ENCODE measurements around the gene DCP1B.

DCP1B gene

DNA sequence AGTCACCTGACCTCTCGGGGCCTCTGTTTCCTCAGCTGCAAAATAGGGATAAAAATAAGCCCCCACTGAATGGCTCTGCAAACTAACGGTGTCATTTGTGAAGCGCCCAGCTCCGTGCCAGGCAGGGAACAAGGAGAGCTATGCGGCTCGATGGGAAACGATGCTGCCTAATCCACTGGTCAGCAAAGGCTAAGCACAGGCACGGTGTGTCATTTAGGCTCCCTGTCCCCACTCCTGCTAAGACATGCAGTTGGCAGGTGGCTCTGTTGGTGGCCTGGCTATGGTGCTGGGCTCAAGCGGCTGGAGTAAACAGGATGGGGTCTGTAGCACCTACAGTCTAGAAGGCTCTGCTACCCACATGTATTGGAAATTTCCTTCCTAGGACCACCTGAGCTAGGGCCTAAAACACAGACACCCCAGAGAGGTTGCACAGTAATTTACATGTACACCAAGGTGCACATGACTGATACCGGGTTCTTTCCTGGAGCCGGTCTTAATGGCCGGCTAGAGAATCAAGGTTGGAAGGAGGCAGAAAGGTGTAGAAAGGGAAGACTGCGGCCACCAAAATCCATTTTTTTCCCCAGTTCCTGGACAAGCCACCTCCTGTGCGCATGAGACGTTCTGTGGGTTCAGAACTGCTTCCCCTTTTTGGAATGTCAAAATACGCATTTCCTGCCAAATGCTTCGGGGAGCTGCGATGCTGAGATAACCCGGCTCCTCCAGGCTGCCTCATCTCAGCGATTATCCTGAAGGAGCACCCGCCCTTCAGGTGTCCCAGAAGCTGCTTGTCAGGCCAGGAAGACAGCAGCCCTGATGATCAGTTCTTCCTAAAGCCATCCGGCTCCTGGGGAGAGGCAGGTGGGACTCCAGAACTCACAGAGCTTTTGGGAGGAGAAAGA is 86.8 kb downstream of the DCP1B start:
- Histone ChIP-seq H3K27me3 (replicated peaks; ENCODE audit: control insufficient read depth, insufficient read depth, low read length) (no peaks in the 10 kb centered on the region), H3K4me3 (replicated peaks; ENCODE audit: low read depth, low read length) (no peak overlapping the region), H3K36me3 (ENCODE audit: control insufficient read depth, insufficient read depth, low read length) (no peaks in the 10 kb centered on the region)
- no peak for TF ChIP-seq CTCF (IDR thresholded peaks at IDR 0.05; ENCODE audit: insufficient read depth, low read length, poor library complexity, severe bottlenecking)
- DNase-seq (ENCODE audit: extremely low read depth, insufficient read length) = no peak

- Histone ChIP-seq H3K4me3 (replicated peaks; ENCODE audit: low read depth, low read length) (no peak overlapping the region), H3K27me3 (replicated peaks; ENCODE audit: control insufficient read depth, insufficient read depth, low read length) (no peaks in the 10 kb centered on the region), H3K36me3 (ENCODE audit: control insufficient read depth, insufficient read depth, low read length) (no peaks in the 10 kb centered on the region)
- no peak for DNase-seq (ENCODE audit: extremely low read depth, insufficient read length)
- no peak for TF ChIP-seq CTCF (IDR thresholded peaks at IDR 0.05; ENCODE audit: insufficient read depth, low read length, poor library complexity, severe bottlenecking)
Measured at GRCh38 chr12:1916371-1917171, 87.7 kb downstream of the DCP1B start.

- H3K4me3 ChIP-seq (replicated peaks; ENCODE audit: low read depth, low read length) = no peak overlapping the region
- no peak for DNase-seq (ENCODE audit: extremely low read depth, insufficient read length)
- no peaks in the 10 kb centered on the region for H3K27me3 ChIP-seq (replicated peaks; ENCODE audit: control insufficient read depth, insufficient read depth, low read length)
- H3K36me3 ChIP-seq (ENCODE audit: control insufficient read depth, insufficient read depth, low read length) = no peaks in the 10 kb centered on the region
- TF ChIP-seq CTCF (IDR thresholded peaks at IDR 0.05; ENCODE audit: insufficient read depth, low read length, poor library complexity, severe bottlenecking) = no peak
Measured at GRCh38 chr12:1915082-1915968, 88.9 kb downstream of the DCP1B start.

GRCh38 chr12:1914114-1914911 is 89.9 kb downstream of the DCP1B start:
- no peak overlapping the region for H3K4me3 ChIP-seq (replicated peaks; ENCODE audit: low read depth, low read length)
- H3K27me3 ChIP-seq (replicated peaks; ENCODE audit: control insufficient read depth, insufficient read depth, low read length) = no peaks in the 10 kb centered on the region
- no peaks in the 10 kb centered on the region for H3K36me3 ChIP-seq (ENCODE audit: control insufficient read depth, insufficient read depth, low read length)
- no peak for TF ChIP-seq CTCF (IDR thresholded peaks at IDR 0.05; ENCODE audit: insufficient read depth, low read length, poor library complexity, severe bottlenecking)
- no peak for DNase-seq (ENCODE audit: extremely low read depth, insufficient read length)
